NCI-H510A treated with DMSO at 0.1 percent for 48 hours (cell line): ENCODE data around the gene C9.
"Not testable (repeated sequence)": the region's sequence is repeated elsewhere in the genome, so short reads cannot be mapped to it uniquely, and the experiment has no call there.

ENCODE experiments used
- DNase-seq: peaks from one replicate; lab custom pipeline; 2025; lab: John Stamatoyannopoulos, UW

C9 gene

GRCh38 chr5:39364367-39364766 lies at the start of gene C9:
C9 (minus strand) TSS chr5:39364495; CDS start chr5:39364464, 31 bp downstream.
- DNase-seq = no peak

- DNase-seq = no peak
These were observed 49.5 kb upstream of the C9 start for GRCh38 chr5:39413771-39414170.

GRCh38 chr5:39412721-39413394 lies 48.6 kb upstream of the C9 start:
- no peak for DNase-seq

- DNase-seq = no peak
These were observed 47.7 kb upstream of the C9 start for GRCh38 chr5:39411985-39412384.

GRCh38 chr5:39411061-39411460 lies 46.8 kb upstream of the C9 start:
- DNase-seq = no peak

GRCh38 chr5:39409033-39409432 lies 44.7 kb upstream of the C9 start:
- no peak for DNase-seq

GRCh38 chr5:39405083-39405843 lies 41.0 kb upstream of the C9 start:
- DNase-seq = no peak

GRCh38 chr5:39403761-39404160 lies 39.5 kb upstream of the C9 start:
- DNase-seq = not testable (repeated sequence)

GRCh38 chr5:39402140-39402539 lies 37.8 kb upstream of the C9 start:
- DNase-seq = not testable (repeated sequence)

- no peak for DNase-seq
These were observed 36.7 kb upstream of the C9 start for GRCh38 chr5:39400713-39401578.

- DNase-seq = no peak
These were observed 35.1 kb upstream of the C9 start for GRCh38 chr5:39399135-39400036.

GRCh38 chr5:39396843-39397242 lies 32.5 kb upstream of the C9 start:
- DNase-seq = no peak

GRCh38 chr5:39395521-39395920 lies 31.2 kb upstream of the C9 start:
- no peak for DNase-seq

- DNase-seq = no peak
These were observed 30.7 kb upstream of the C9 start for GRCh38 chr5:39394946-39395345.

GRCh38 chr5:39390945-39391344 lies 26.6 kb upstream of the C9 start:
- no peak for DNase-seq

- no peak for DNase-seq
These were observed 23.0 kb upstream of the C9 start for GRCh38 chr5:39387293-39387692.

- DNase-seq = no peak
These were observed 20.0 kb upstream of the C9 start for GRCh38 chr5:39384271-39384670.

- DNase-seq = no peak
These were observed 17.1 kb upstream of the C9 start for GRCh38 chr5:39381376-39381775.

- DNase-seq = no peak
These were observed 15.4 kb upstream of the C9 start for GRCh38 chr5:39379693-39380092.

- DNase-seq = no peak
These were observed 13.3 kb upstream of the C9 start for GRCh38 chr5:39377613-39378012.

- DNase-seq = peak; percentile 16
These were observed 12.0 kb upstream of the C9 start for GRCh38 chr5:39376293-39376714.

- no peak for DNase-seq
These were observed 9.5 kb upstream of the C9 start for GRCh38 chr5:39373791-39374190.
